Esophagus squamous epithelium (tissue), 5 donors: ENCODE measurements around the gene GATB. TPM values are rescaled to one million over a fixed set of nuclear protein-coding genes. Genes with fewer than 3 reads are reported as not detected.
A peak's percentile ranks its signal among the peaks of the same experiment; 100 is the strongest.

ENCODE experiments used
- DNase-seq: peaks from one replicate; lab custom pipeline; 2025; lab: John Stamatoyannopoulos, UW
- H3K27ac ChIP-seq, 4 donors: fragments of 200-600 bp; sonication (generic); one replicate each; pipeline ENCODE4 v1.5.1; 2016 to 2019; ENCODE audit warnings: mild to moderate bottlenecking in 1 of 4
- H3K27me3 ChIP-seq, 4 donors: fragments of 200-600 bp; sonication (generic); 1 replicate in 3 of 4; 2 replicates in 1 of 4; pipeline versions ENCODE4 v1.5.1 to v1.6.0; 2017 to 2021; ENCODE audit warnings: antibody characterized with exemption in 1 of 4
- H3K36me3 ChIP-seq, 3 donors: fragments of 200-600 bp; sonication (generic); one replicate each; pipeline ENCODE4 v1.5.1; 2016 to 2019
- H3K4me1 ChIP-seq, 3 donors: fragments of 200-600 bp; sonication (generic); one replicate each; pipeline ENCODE4 v1.5.1; 2017 to 2019
- H3K4me3 ChIP-seq, 4 donors: fragments of 200-600 bp; sonication (generic); 1 replicate in 3 of 4; 2 replicates in 1 of 4; pipeline ENCODE4 v1.5.1; 2016 to 2019; ENCODE audit warnings: mild to moderate bottlenecking in 2 of 4, moderate library complexity in 1 of 4
- H3K9me3 ChIP-seq, 3 donors: fragments of 200-600 bp; sonication (generic); one replicate each; pipeline ENCODE4 v1.5.1; 2016 to 2019
- CTCF ChIP-seq, 6 experiments: fragments of 450-650 bp in 4 of 6; fragments of 200-600 bp in 2 of 6; sonication (generic) in 2 of 6; IDR thresholded peaks; one replicate each; pipeline ENCODE4 v1.5.1; 2016 to 2019; ENCODE audit warnings: antibody characterized with exemption in 6 of 6, mild to moderate bottlenecking in 4 of 6, moderate library complexity in 4 of 6
- POLR2A ChIP-seq, 4 donors: fragments of 450-650 bp; IDR thresholded peaks; one replicate each; pipeline ENCODE4 v1.6.1; 2017; ENCODE audit warnings: antibody characterized with exemption in 4 of 4, mild to moderate bottlenecking in 4 of 4, moderate library complexity in 3 of 4
- whole genome bisulfite sequencing, 2 donors: methylation state at CpG; one replicate each; pipeline ENCODE4 v1.1.5; 2018; 5-methylcytosine and 5-hydroxymethylcytosine counted together
- intact Hi-C: fragments of 100-400 bp; cut with DNase I; formaldehyde crosslinking; loops from one replicate; pipeline ENCODE4 v1.15.0; 2022
- total RNA-seq, 4 donors: library from RNA; depleted of rRNA; stranded (reverse); fragments of >200 nt; gene quantifications; one replicate each; pipeline ENCODE4 v1.1.0, GENCODE V29; 2016
- donor health status: DM: yes; HTN: yes; CAD: no.

The GATB gene
- total RNA-seq, 4 donors from 2014 or later, result 13.4 to 29.8 (median 24.2) TPM

- H3K4me3 ChIP-seq, result no peak overlapping the region
- no peak for TF ChIP-seq CTCF (IDR thresholded peaks at IDR 0.05)
- no peak for TF ChIP-seq POLR2A (IDR thresholded peaks at IDR 0.05)
- H3K27ac ChIP-seq, result no peak overlapping the region
- intact Hi-C loops, result no loop called here
- H3K9me3 ChIP-seq, result no peaks in the 10 kb centered on the region
- H3K36me3 ChIP-seq, result peaks cover 0 to 87% (median 0%) of the 10 kb centered on the region in 3 donors
- no peaks in the 10 kb centered on the region for H3K27me3 ChIP-seq
- DNase-seq, result no peak
- H3K4me1 ChIP-seq, result peaks cover 0 to 15% (median 0%) of the 10 kb centered on the region in 3 donors
Observed at GRCh38 chr4:151660676-151661075, 100.1 kb downstream of the GATB start.

GRCh38 chr4:151659601-151660364, 101.0 kb downstream of the GATB start:
- WGBS, 2 donors, result 68 to 76% methylated on average over 10 to 12 of the region's 12 CpGs
- H3K27ac ChIP-seq, result peak overlapping the region in 2 of 4 donors; percentile 36 to 58
- no peak for TF ChIP-seq CTCF (IDR thresholded peaks at IDR 0.05)
- no peak for TF ChIP-seq POLR2A (IDR thresholded peaks at IDR 0.05)
- peaks cover 0 to 15% (median 0%) of the 10 kb centered on the region in 3 donors for H3K4me1 ChIP-seq
- H3K9me3 ChIP-seq, result no peaks in the 10 kb centered on the region
- no peak for DNase-seq
- no peaks in the 10 kb centered on the region for H3K27me3 ChIP-seq
- peaks cover 0 to 86% (median 0%) of the 10 kb centered on the region in 3 donors for H3K36me3 ChIP-seq
- intact Hi-C loops, result no loop called here
- no peak overlapping the region for H3K4me3 ChIP-seq

- Histone ChIP-seq H3K36me3 (peaks cover 0 to 85% (median 0%) of the 10 kb centered on the region in 3 donors), H3K4me3 (no peak overlapping the region), H3K9me3 (no peaks in the 10 kb centered on the region), H3K27ac (peak overlapping the region in 2 of 4 donors; percentile 36 to 58), H3K4me1 (peaks cover 0 to 15% (median 0%) of the 10 kb centered on the region in 3 donors), H3K27me3 (no peaks in the 10 kb centered on the region)
- DNase-seq, result no peak
- intact Hi-C loops, result no loop called here
- TF ChIP-seq POLR2A (IDR thresholded peaks at IDR 0.05), result no peak
- no peak for TF ChIP-seq CTCF (IDR thresholded peaks at IDR 0.05)
Observed at GRCh38 chr4:151658959-151659600, 101.7 kb downstream of the GATB start.

GRCh38 chr4:151657896-151658295, 102.9 kb downstream of the GATB start:
- Histone ChIP-seq H3K4me1 (peaks cover 0 to 15% (median 0%) of the 10 kb centered on the region in 3 donors), H3K4me3 (no peak overlapping the region), H3K27ac (no peak overlapping the region), H3K27me3 (no peaks in the 10 kb centered on the region), H3K9me3 (no peaks in the 10 kb centered on the region), H3K36me3 (peaks cover 0 to 73% (median 0%) of the 10 kb centered on the region in 3 donors)
- WGBS, 2 donors, result 97 to 98% methylated on average over 5 of the region's 5 CpGs
- intact Hi-C loops, result no loop called here
- no peak for DNase-seq
- no peak for TF ChIP-seq POLR2A (IDR thresholded peaks at IDR 0.05)
- no peak for TF ChIP-seq CTCF (IDR thresholded peaks at IDR 0.05)

- no peak overlapping the region for H3K27ac ChIP-seq
- no peak for DNase-seq
- intact Hi-C loops, result no loop called here
- no peaks in the 10 kb centered on the region for H3K27me3 ChIP-seq
- no peak for TF ChIP-seq POLR2A (IDR thresholded peaks at IDR 0.05)
- no peak for TF ChIP-seq CTCF (IDR thresholded peaks at IDR 0.05)
- WGBS, 2 donors, result 89 to 90% methylated on average over 7 to 8 of the region's 8 CpGs
- H3K9me3 ChIP-seq, result no peaks in the 10 kb centered on the region
- H3K4me3 ChIP-seq, result no peak overlapping the region
- H3K36me3 ChIP-seq, result peaks cover 0 to 76% (median 0%) of the 10 kb centered on the region in 3 donors
- peaks cover 0 to 15% (median 0%) of the 10 kb centered on the region in 3 donors for H3K4me1 ChIP-seq
Observed at GRCh38 chr4:151656058-151656457, 104.7 kb downstream of the GATB start.
